Osteocyte (in vitro differentiated cells): ENCODE data around the gene RHOT2. TPM values are rescaled to one million over a fixed set of nuclear protein-coding genes. Genes with fewer than 3 reads are reported as not detected.

Experiments used
- DNase-seq: peaks from one replicate; pipeline ENCODE4 v3.0.0; 2021; ENCODE audit warnings: mixed read lengths; ENCODE audit not compliant: unreplicated experiment; ENCODE audit errors: extremely low spot score
- H3K27ac Mint-ChIP-seq: one replicate; pipeline ENCODE4 v1.8.0; 2021; ENCODE audit warnings: mild to moderate bottlenecking, mixed read lengths; ENCODE audit not compliant: unreplicated experiment
- H3K27me3 Mint-ChIP-seq: one replicate; pipeline ENCODE4 v1.8.0; 2021; ENCODE audit warnings: mixed read lengths; ENCODE audit not compliant: unreplicated experiment
- H3K36me3 Mint-ChIP-seq: one replicate; pipeline ENCODE4 v1.8.0; 2021; ENCODE audit warnings: mixed read lengths; ENCODE audit not compliant: unreplicated experiment
- H3K4me1 Mint-ChIP-seq: one replicate; pipeline ENCODE4 v1.8.0; 2021; ENCODE audit warnings: mixed read lengths; ENCODE audit not compliant: unreplicated experiment
- H3K4me3 Mint-ChIP-seq: one replicate; pipeline ENCODE4 v1.8.0; 2021; ENCODE audit warnings: mild to moderate bottlenecking, moderate library complexity, mixed read lengths; ENCODE audit not compliant: unreplicated experiment
- H3K9me3 Mint-ChIP-seq: one replicate; pipeline ENCODE4 v1.8.0; 2021; ENCODE audit warnings: mixed read lengths; ENCODE audit not compliant: unreplicated experiment
- total RNA-seq: library from RNA; stranded (reverse); gene quantifications from 2 replicates; pipeline ENCODE4 v1.2.1, GENCODE V29; 2021
- TF ChIP-seq, protein P1 (sequence below): fragments of 200-600 bp; sonication (generic); IDR thresholded peaks from 2 replicates; pipeline ENCODE4 v1.5.0; 2021; ENCODE audit warnings: antibody characterized with exemption, mild to moderate bottlenecking, moderate library complexity

The RHOT2 gene
- total RNA-seq, 1 donor from 2014 or later = 126 TPM

DNA sequence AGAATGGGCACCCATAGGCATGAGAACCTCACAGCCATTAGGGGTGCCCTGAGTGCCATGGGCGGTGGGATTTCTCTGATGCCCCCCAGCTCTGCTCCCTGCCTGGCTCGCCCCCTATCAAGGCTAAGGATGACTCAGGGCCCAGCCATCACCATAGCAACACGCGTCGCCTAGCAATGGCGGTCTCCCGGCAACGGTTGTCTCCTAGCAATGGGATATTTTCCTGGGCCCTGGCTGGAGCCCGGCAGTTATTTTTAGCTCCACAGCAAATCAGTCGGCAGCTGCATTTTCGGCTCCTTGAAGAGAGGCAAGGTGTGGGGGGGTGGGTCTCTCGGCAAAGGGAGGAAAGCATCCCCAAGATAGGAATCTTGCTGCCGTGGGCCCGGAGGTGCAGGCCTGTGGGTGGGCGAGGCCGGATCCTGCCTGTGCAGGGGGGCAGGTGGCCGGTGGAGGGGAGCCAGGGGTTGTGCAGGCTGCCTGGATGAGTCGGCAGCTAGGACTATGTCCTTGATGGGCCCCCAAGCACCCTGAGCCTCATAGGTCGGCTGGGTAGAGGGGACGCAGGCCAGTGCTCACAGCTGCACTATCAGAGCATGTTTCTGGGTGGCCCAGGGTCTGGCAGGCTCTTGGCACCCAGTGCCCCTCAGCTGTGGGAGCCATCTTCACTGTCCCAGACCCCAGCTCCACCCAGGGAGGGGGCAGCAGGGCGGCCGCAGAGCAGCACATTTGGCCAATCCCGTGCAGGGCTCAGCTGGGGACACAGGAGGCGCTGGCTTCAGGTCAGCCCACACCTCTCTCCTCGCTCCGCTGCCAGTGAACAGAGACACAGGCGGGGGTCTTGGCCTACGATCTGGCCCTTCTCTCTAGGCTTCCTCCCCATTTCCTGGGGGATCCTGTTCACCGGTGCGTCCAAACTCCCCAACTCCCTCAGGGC, 41.9 kb downstream of the RHOT2 start:
- Mint-ChIP-seq H3K36me3 (no peaks in the 10 kb centered on the region), H3K4me3 (no peak overlapping the region), H3K27ac (no peak overlapping the region), H3K9me3 (no peaks in the 10 kb centered on the region), H3K27me3 (peaks cover 19% of the 10 kb centered on the region), H3K4me1 (peaks cover 40% of the 10 kb centered on the region)
- TF ChIP-seq, protein P1, sequence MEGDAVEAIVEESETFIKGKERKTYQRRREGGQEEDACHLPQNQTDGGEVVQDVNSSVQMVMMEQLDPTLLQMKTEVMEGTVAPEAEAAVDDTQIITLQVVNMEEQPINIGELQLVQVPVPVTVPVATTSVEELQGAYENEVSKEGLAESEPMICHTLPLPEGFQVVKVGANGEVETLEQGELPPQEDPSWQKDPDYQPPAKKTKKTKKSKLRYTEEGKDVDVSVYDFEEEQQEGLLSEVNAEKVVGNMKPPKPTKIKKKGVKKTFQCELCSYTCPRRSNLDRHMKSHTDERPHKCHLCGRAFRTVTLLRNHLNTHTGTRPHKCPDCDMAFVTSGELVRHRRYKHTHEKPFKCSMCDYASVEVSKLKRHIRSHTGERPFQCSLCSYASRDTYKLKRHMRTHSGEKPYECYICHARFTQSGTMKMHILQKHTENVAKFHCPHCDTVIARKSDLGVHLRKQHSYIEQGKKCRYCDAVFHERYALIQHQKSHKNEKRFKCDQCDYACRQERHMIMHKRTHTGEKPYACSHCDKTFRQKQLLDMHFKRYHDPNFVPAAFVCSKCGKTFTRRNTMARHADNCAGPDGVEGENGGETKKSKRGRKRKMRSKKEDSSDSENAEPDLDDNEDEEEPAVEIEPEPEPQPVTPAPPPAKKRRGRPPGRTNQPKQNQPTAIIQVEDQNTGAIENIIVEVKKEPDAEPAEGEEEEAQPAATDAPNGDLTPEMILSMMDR = no peak
- no peak for DNase-seq

DNA sequence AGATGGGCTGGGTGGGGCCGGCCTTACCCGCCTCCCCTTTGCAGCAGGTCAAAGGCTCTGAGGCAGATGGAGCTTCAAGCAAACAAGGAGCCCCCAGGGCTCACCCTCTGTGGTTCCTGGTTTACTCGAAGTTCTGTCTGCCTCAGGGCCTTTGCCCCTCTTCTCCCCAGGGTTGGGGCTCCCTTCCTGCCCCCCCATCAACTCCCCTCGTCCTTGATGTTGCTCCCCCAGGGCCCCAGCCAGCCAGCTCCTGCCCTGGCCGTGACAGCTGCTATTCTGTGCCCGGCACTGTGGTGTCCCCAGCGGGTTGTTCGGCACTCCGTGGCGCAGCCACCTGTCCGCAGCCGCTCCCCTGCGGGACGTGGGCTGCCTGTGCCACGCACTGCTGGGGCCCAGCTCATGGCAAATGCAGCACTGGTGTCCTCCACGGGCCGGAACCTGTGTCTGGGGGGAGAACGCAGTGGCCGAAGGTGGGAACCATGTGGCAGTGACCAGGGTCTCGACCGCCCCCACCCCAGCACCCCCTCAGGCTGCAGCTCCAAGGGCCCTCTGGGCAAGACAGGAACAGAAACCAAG, 42.7 kb downstream of the RHOT2 start:
- Mint-ChIP-seq H3K27ac (no peak overlapping the region), H3K4me1 (peaks cover 40% of the 10 kb centered on the region), H3K9me3 (no peaks in the 10 kb centered on the region), H3K27me3 (peaks cover 19% of the 10 kb centered on the region), H3K36me3 (no peaks in the 10 kb centered on the region), H3K4me3 (no peak overlapping the region)
- TF ChIP-seq, protein P1 = no peak
- DNase-seq = no peak

DNA sequence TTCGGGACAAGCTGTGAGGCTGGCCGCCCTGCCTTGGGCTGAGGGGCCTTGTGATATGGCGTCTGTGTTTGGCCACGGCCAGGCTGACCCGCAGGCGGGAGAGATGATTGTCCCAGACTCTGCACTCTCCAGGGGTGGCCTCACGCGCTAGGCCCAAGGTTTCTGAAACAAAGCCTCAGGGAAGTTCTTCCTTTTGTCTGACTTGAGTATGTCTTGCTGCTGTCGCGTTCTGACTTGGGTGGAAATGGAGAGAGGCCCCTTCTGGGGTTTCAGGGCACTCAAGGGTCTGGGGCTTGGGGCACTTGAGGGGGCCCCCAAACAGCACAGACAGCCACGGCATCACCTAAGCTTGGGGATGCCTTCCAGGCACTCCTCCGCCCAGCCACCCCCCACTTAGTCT, 43.2 kb downstream of the RHOT2 start:
- Mint-ChIP-seq H3K9me3 (no peaks in the 10 kb centered on the region), H3K27ac (no peak overlapping the region), H3K4me1 (peaks cover 43% of the 10 kb centered on the region), H3K36me3 (no peaks in the 10 kb centered on the region), H3K27me3 (peaks cover 19% of the 10 kb centered on the region), H3K4me3 (no peak overlapping the region)
- TF ChIP-seq, protein P1 = no peak
- DNase-seq = no peak

DNA sequence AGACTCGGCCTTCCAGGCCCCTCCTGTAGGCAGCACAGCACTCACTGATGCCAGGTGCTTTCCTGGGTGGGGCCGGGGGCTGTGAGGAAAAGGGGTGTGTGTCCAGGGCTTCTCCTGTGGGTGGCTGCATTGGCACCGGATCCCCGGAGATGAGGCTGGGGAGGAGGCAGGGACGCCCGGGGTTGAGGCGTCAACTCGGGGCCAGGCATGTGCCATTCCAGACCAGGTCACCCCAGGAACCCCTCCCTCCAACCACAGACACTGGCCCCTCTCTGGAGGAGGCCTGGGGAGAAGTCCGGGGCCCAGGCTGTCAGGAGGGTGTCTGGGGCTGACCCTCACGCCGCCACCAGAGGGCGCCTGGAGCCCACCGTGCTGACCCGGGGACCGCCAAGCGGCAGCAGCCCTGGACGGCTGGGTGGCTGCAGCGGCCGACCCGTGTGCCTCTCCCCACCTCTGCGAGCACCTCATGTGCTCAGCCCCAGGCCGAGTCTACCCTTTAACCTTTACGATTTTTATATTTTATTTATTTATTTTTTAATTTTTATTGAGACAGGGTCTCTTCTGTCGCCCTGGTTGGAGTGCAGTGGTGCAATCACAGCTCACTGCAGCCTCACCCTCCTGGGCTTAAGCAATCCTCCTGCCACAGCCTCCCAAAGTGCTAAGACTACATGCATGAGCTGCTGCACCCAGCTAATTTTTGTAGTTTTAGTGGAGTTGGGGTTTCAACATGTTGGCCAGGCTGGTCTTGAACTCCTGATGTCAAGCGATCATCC, 43.8 kb downstream of the RHOT2 start:
- TF ChIP-seq, protein P1 = peak; percentile 95
- Mint-ChIP-seq H3K36me3 (no peaks in the 10 kb centered on the region), H3K4me1 (peaks cover 41% of the 10 kb centered on the region), H3K9me3 (no peaks in the 10 kb centered on the region), H3K27ac (no peak overlapping the region), H3K4me3 (no peak overlapping the region), H3K27me3 (peaks cover 13% of the 10 kb centered on the region)
- DNase-seq = peak; percentile 94
